LNCAP (cell line): ENCODE results near the gene LRRC53.

Experiments
- TF ChIP-seq, protein P1 (sequence below): fragments of 450-650 bp; IDR thresholded peaks from 2 replicates; pipeline ENCODE4 v1.5.1; 2017; ENCODE audit warnings: mild to moderate bottlenecking

LRRC53 gene

DNA sequence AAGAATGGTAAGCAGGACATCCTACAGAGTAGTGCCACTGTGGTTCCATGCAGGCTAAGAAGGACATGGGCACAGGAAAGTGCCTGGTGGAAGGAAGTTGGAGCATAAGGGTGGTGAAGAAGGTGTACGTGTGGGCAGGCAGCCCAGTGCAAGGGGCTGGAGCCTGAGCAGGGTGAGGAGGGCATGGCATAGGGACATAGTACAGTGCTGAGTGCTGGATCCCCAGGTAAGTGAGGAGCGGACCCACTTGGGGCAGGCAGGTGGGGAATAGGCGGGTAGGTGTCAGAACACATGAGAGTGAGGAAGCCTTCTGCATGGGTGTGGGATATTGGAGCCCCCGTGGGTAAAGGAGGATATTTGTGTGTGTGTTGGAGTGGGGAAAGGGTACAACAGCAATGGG lies 15.7 kb upstream of the LRRC53 start:
- TF ChIP-seq, protein P1, sequence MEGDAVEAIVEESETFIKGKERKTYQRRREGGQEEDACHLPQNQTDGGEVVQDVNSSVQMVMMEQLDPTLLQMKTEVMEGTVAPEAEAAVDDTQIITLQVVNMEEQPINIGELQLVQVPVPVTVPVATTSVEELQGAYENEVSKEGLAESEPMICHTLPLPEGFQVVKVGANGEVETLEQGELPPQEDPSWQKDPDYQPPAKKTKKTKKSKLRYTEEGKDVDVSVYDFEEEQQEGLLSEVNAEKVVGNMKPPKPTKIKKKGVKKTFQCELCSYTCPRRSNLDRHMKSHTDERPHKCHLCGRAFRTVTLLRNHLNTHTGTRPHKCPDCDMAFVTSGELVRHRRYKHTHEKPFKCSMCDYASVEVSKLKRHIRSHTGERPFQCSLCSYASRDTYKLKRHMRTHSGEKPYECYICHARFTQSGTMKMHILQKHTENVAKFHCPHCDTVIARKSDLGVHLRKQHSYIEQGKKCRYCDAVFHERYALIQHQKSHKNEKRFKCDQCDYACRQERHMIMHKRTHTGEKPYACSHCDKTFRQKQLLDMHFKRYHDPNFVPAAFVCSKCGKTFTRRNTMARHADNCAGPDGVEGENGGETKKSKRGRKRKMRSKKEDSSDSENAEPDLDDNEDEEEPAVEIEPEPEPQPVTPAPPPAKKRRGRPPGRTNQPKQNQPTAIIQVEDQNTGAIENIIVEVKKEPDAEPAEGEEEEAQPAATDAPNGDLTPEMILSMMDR: no peak

DNA sequence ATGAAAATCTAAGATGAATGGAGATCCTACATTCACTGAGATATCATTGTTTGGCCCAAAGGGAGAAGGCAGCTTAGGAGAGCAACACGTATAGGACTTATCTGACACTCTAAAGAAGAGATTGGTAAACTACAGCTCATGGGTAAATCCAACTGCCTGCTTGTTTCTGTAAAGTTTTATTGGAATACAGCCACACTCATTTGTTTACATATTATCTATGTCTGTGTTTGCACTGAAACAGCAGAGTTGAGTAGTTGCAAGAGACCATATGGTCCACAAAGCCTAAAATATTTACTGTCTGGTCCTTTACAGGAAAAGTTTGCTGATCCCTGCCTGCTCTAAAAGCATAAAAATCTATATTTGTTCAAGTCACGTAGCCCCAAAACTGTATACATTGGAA lies 14.3 kb upstream of the LRRC53 start:
- TF ChIP-seq, protein P1: no peak

DNA sequence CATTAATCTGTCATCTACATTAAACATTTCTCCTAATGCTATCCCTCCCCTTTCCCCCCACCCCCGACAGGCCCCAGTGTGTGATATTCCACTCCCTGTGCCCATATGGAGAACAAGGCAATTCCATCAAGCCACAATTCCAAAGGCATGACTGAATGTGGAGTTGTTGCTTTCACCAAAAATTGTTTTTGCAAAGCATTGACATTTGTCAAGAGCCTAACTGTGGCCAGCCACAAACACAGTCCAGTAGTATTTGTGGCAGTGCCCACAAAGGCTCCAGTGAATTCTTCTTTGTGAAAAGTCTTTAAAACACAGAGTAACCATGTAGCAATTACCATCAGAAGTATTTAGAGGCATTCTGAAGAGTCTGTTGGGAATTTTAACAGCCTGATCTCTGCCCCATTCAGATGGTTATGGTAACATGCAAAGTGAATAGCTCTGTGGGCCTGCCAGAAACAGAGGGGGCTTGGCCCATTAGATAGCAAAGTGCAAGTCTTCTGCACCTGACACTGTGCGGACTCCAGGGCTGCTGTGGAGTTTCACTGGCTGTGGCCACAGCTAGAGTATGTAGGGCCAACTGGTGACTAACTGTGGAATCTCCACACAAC lies 11.6 kb upstream of the LRRC53 start:
- TF ChIP-seq, protein P1: no peak

DNA sequence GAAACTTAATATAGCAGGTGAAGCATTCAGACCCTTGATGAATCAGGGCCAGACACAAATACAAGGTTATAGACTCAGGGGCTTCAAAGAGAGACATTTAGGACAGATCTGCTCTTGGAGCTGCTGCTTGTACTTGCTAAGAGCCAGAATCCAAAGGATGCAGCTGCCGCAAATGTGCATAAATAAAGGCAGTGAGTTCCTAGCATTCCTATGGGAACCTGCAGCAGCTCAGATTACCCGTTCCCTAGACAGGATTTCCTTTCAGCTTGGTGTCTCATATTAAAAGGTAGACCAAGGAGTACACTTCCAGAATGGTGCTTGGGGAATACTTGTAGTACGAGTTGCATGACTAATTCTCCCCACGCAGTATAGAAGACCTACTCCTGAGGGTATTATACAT lies 9.7 kb upstream of the LRRC53 start:
- TF ChIP-seq, protein P1: no peak

DNA sequence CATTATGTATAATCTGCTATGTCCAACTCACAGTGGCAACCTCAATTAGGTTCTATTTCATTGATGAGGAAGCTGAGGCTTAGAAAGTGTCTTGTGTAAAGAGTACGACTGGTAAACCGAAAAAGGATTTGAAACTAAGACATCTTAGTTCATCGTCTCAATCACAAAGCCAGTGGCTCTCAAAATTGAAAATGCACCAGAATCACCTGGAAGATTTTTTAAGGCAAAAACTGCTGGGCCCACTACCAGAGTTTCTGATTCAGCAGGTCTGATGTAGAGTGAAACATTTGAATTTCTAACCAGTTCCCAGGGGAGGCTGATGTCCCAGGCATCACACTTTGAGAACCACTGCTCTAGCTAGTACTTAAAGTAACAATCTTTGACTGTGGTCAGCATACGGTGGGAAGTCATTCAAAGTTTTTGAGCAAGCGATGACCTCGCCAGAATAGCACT lies 5.2 kb upstream of the LRRC53 start:
- TF ChIP-seq, protein P1: no peak

DNA sequence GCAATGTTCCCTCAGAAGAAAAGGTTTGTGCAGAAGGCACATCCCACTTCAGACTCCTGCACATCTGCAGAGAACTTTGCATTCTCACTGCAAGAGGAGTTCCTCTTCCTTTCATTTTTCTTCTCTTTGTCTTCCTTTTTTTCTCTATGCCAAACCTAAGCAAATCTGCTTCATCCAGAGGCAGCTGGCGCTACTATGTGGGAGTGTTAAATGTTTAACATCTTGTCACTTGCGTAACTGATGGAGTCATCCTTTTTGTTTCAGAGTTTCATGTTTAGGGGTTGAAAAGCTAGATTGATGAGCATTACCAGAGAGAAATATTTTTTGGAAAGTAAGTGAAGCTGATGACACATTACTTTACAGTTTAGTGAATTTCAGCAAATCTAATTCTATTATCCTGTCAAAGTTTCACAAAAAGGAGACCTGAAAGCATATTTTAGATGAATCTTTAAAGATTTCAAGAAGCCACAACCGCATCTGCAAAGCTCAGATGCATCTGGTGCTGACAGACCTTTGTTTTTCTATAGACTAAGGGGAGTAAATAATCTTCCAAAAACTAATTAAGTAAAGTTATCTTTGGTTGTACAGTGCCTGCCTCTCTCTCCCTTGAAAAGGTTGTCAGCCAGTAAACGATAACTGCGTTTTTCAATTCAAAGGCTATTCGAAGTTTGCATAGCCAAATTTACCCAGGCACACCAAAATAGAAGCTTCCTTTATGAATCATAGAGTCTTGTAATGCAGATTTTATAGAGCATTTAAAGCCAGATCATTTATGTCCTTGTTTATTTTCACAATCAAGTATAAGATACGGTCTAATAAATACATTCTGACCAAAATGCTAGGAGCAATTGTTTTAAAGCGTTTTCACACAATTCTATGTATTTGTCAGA lies 1.2 kb upstream of the LRRC53 start:
- TF ChIP-seq, protein P1: no peak

DNA sequence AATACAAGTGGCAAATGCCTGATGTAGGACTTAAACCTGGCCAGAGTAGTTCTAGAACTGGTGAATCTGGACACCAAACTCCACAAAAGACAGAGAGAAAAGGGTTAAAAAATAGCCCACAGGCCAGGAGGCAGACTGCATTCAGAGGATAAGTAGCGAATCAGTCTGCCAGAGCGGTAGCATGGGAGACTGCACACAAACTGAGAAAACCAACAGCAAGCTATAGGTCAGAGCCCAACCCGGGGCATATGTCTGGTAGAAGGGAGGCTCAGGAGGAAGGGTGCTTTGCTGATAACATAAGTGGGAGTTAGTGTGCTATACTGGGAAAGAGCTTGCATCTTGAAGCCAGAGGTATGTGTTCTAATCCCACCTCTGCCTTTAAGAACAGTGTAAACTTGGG lies 4.0 kb downstream of the LRRC53 start:
- TF ChIP-seq, protein P1: no peak
